GM13977 (cell line): ENCODE measurements around the gene FCHSD2.
"Not testable (repeated sequence)": the region's sequence is repeated elsewhere in the genome, so short reads cannot be mapped to it uniquely, and the experiment has no call there.

Experiments
- DNase-seq: peaks from one replicate; pipeline ENCODE4 v3.0.0; 2012; ENCODE audit warnings: low spot score
- CTCF ChIP-seq: IDR thresholded peaks from 2 replicates; pipeline ENCODE4 v1.5.1; 2012; ENCODE audit warnings: mild to moderate bottlenecking, control low read depth; ENCODE audit not compliant: insufficient read depth; ENCODE audit errors: extremely low read depth, missing control alignments
- in situ Hi-C: fragments of 300-500 bp; cut with MboI; formaldehyde crosslinking; loops from one replicate; pipeline ENCODE4 v1.12.0; 2022; ENCODE audit warnings: low sequenced_read_pairs, low pct_unique_long_range_greater_than_20kb, mixed read lengths, inconsistent platforms; ENCODE audit not compliant: unreplicated experiment

Gene FCHSD2

GRCh38 chr11:72813740-72814285, 328.3 kb downstream of the FCHSD2 start:
- DNase-seq, result peak; percentile 88
- no peak for TF ChIP-seq CTCF
- in situ Hi-C loops, result no loop called here

DNA sequence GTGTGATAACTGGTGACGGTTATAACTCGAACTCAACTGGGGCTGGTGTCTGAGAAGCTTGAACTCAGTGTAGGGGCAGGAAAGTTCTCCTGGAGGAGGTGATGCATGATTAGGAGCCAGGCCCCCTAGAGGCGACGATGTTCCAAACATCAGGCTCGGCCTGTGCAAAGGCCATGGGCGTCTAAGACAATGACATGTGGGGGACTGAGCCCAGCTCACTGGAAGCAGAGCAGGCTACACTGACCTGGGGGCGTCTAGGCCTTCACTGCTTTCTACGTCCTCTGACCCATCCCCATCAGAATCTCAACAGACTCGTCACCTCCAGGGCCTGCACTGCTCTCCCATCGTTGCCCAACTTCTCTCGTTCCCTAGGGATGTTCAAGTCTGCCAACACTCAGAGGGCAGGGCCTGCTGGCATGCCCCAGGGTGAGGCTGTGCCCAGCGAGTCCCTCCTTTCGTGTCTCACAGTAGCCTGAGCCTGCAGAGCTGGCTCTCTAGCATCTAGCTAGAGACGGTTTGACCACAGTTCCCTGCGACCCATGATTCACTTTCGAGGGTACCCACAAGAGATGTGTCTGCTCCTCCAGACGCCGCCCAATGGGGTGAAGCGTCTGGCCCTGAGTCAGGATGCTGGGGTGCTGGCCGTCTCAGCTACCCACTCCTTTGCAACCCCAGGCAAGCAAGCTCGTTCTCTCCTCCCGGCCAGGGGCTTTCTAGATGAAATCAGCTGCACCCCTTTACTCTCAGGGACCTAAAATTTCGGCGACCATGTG, 329.0 kb downstream of the FCHSD2 start:
- in situ Hi-C loops, result no loop called here
- peak; percentile 79 for DNase-seq
- TF ChIP-seq CTCF, result peak; percentile 78

GRCh38 chr11:72812604-72812966, 329.5 kb downstream of the FCHSD2 start:
- no peak for TF ChIP-seq CTCF
- DNase-seq, result no peak
- in situ Hi-C loops, result no loop called here

GRCh38 chr11:72811686-72812085, 330.4 kb downstream of the FCHSD2 start:
- in situ Hi-C loops, DNase-seq: not testable (repeated sequence)

GRCh38 chr11:72808331-72808798, 333.8 kb downstream of the FCHSD2 start:
- in situ Hi-C loops, result no loop called here
- TF ChIP-seq CTCF, result no peak
- DNase-seq, result no peak

DNA sequence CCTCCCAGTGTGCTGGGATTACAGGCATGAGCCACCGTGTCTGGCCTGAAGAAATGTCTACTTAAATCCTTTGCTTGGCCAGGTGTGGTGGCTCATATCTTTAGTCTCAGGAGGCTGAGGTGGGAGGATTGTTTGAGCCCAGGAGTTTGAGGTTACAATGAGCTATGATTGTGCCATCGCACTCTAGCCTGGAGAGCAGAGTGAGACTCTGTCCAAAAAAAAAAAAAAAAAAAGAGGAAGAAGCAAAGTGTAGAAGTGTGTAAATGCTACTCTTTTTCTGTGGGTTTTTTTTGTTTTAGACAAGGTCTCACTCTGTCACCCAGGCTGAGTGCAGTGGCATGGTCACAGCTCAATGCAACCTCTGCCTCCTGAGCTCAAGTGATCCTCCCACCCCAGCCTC, 334.3 kb downstream of the FCHSD2 start:
- no peak for DNase-seq
- TF ChIP-seq CTCF, result no peak
- in situ Hi-C loops, result no loop called here

DNA sequence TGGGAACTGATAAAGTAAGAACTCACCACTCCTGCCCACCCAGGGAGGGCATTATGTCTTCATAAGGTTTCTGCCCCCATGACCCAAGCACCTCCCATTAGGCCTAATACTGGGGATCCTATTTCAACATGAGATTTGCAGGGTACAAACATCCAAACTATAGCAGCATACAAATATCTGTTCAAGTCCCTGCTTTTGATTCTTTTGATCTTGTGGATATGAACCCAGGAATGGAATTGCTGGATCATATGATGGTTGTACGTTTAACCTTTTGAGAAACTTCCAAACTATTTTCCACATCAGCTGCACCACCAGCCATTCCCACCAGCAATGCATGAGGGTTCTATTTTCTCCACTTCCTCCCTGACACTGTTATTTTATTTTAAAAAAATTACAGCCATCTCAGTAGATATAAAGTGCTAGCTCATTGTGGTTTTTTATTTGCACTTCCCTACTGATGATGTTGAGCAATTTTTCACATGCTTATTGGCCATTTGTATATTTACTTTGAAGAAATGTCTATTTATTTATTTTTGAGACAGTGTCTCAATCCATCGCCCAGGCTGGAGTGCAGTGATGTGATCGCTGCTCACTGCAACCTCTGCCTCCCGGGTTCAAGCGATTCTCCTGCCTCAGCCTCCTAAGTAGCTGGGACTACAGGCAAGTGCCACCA, 335.0 kb downstream of the FCHSD2 start:
- in situ Hi-C loops, result no loop called here
- TF ChIP-seq CTCF, result no peak
- no peak for DNase-seq

GRCh38 chr11:72806378-72806777, 335.7 kb downstream of the FCHSD2 start:
- in situ Hi-C loops, DNase-seq: not testable (repeated sequence)
